ENCODE results near the gene FOXN1. TPM values are rescaled to one million over a fixed set of nuclear protein-coding genes. Genes with fewer than 3 reads are reported as not detected.

FOXN1 gene
- polyA plus RNA-seq, 1 of the 3 experiments (the other 2 are of a cell fraction): not detected

DNA sequence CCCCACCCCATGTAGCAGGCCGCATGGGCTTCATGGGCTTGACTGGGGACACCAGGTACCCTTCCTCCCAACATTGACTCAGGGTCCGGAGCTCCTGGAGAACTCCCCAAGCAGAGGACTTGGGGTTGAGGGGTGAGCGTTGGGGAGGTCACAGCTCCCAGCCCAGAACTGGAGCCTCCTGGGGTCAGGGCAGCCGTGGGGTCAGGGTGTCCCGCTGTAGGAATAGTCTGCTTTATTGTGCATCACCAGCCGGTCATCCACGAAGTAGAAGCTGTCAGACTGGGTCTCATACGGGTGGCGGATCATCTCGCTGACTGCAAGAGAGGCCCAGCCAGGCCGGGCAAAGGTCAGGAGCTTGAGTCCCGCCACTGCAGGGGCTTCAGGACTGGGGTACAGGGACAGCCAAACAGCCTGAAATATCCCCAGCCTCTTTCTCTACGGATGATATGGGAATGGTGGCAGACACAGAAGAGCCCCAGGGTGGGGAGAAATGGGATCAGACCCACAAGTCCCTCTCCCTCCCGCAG lies 41.0 kb downstream of the FOXN1 start (continued):
- TF ChIP-seq, protein P1, sequence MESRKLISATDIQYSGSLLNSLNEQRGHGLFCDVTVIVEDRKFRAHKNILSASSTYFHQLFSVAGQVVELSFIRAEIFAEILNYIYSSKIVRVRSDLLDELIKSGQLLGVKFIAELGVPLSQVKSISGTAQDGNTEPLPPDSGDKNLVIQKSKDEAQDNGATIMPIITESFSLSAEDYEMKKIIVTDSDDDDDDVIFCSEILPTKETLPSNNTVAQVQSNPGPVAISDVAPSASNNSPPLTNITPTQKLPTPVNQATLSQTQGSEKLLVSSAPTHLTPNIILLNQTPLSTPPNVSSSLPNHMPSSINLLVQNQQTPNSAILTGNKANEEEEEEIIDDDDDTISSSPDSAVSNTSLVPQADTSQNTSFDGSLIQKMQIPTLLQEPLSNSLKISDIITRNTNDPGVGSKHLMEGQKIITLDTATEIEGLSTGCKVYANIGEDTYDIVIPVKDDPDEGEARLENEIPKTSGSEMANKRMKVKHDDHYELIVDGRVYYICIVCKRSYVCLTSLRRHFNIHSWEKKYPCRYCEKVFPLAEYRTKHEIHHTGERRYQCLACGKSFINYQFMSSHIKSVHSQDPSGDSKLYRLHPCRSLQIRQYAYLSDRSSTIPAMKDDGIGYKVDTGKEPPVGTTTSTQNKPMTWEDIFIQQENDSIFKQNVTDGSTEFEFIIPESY (IDR thresholded peaks at IDR 0.05; ENCODE audit: borderline replicate concordance, low read depth): no peak

DNA sequence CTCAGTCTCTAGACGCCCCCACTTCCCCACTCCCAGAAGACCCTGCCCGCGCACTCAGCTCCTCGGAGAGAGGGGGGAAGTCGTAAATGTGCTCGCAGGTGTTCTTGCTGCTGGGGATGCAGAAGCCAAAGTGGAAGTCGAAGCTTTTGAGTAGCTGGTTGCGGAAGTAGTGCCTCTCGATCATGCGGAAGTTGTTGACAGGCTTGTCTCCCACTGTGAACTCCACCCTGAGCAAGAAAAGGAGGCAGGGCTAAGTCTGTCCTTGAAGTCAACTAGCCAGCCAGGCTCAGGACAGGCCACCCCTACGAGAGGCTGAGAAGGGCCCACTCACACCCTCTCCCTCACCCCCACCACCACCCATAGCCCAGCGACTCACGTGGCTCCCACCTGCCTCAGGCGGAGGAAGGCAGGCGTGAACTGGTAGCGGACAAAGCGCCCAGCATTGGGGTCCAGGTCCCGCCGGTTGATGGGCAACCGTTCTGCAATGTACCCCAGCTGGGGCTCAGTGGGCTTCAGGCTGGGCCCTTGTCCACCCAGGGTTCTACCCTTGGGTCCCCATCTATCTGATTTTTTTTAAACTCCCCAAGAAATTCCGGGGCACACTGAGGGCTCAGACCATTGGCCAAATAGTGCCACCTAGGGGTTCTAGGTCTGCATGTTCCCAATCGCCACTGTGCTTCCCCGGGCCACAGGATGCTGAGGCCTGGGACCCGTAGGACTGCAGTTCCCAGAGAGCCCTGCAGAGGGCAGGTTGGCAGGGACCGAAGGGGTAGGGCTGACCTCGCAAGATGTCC lies 41.7 kb downstream of the FOXN1 start:
- Histone ChIP-seq H3K27me3 (ENCODE audit: insufficient read depth) (no peaks in the 10 kb centered on the region), H3K9ac (no peak overlapping the region), H2AFZ (ENCODE audit: low read depth) (no peak overlapping the region), H3K36me3 (replicated peaks in 1 of 2; ENCODE audit: control insufficient read depth in 1 of 2, insufficient read depth in 2 of 2, low read length in 1 of 2) (peaks cover 0 to 17% of the 10 kb centered on the region in 2 experiments), H4K20me1 (ENCODE audit: insufficient read depth) (peaks cover 15% of the 10 kb centered on the region), H3K79me2 (ENCODE audit: insufficient read depth) (peaks cover 16% of the 10 kb centered on the region), H3K9me2 (no peaks in the 10 kb centered on the region), H3K9me3 (no peaks in the 10 kb centered on the region), H3K27ac (ENCODE audit: low read depth in 2 of 2, low read length in 1 of 2) (no peak overlapping the region), H3F3A (replicated peaks; ENCODE audit: insufficient read depth) (peaks cover under 1% of the 10 kb centered on the region), H3K4me1 (ENCODE audit: control insufficient read depth in 1 of 2, insufficient read depth in 2 of 2, low read depth in 1 of 2, low read length in 1 of 2) (peaks cover 2 to 30% of the 10 kb centered on the region in 2 experiments; a peak in 2 of 4 replicates), H3K4me3 (ENCODE audit: low read depth in 2 of 2, low read length in 1 of 2) (peak overlapping the region in 1 of 2 experiments; percentile 49; a peak in 1 of 4 replicates), H3K4me2 (no peak overlapping the region)
- peak; percentile 92 for DNase-seq
- ChIA-PET CTCF (interaction anchor here (0.6 to 7.0 kb wide), 39 partner anchors 8 to 178 kb away, joined by 3 to 87 read pairs (median 5); partner anchors contain the start of genes FOXN1, PIGS, RSKR and SDF2), POLR2A (interaction anchor here (0.9 kb wide), 1 partner anchor 50 kb away, joined by 3 read pairs; no protein-coding TSS in a partner anchor)
- WGBS (ENCODE audit: low lambda C conversion rate): 72% methylated on average over 24 of the region's 26 CpGs
- TF ChIP-seq RCOR1 (IDR thresholded peaks at IDR 0.05; ENCODE audit: low read length) (no peak), POLR2AphosphoS5 (IDR thresholded peaks at IDR 0.05; ENCODE audit: low read depth, low read length) (no peak), RAD21 (IDR thresholded peaks at IDR 0.05; ENCODE audit: low read length) (peak; percentile 64), FOSL2 (IDR thresholded peaks at IDR 0.05; ENCODE audit: borderline replicate concordance, low read depth) (no peak), ELF1 (IDR thresholded peaks at IDR 0.05) (no peak), SMC3 (IDR thresholded peaks at IDR 0.05; ENCODE audit: low read depth, low read length) (peak; percentile 70), NRF1 (IDR thresholded peaks at IDR 0.05; ENCODE audit: low read depth, low read length) (no peak), TEAD4 (IDR thresholded peaks at IDR 0.05; ENCODE audit: borderline replicate concordance, insufficient read depth) (no peak), GATA2 (CRISPR knock-in tag; IDR thresholded peaks at IDR 0.05) (no peak), EP300 (IDR thresholded peaks at IDR 0.05; ENCODE audit: borderline replicate concordance in 1 of 2, low read depth in 1 of 2, low read length in 1 of 2) (no peak), TAF1 (IDR thresholded peaks at IDR 0.05; ENCODE audit: borderline replicate concordance, low read depth, low read length) (no peak), MXI1 (IDR thresholded peaks at IDR 0.05; ENCODE audit: low read depth, low read length) (no peak), RXRA (IDR thresholded peaks at IDR 0.05; ENCODE audit: borderline replicate concordance, low read depth) (no peak), FOXM1 (IDR thresholded peaks at IDR 0.05; ENCODE audit: low read depth) (no peak)
- TF ChIP-seq, protein P2, sequence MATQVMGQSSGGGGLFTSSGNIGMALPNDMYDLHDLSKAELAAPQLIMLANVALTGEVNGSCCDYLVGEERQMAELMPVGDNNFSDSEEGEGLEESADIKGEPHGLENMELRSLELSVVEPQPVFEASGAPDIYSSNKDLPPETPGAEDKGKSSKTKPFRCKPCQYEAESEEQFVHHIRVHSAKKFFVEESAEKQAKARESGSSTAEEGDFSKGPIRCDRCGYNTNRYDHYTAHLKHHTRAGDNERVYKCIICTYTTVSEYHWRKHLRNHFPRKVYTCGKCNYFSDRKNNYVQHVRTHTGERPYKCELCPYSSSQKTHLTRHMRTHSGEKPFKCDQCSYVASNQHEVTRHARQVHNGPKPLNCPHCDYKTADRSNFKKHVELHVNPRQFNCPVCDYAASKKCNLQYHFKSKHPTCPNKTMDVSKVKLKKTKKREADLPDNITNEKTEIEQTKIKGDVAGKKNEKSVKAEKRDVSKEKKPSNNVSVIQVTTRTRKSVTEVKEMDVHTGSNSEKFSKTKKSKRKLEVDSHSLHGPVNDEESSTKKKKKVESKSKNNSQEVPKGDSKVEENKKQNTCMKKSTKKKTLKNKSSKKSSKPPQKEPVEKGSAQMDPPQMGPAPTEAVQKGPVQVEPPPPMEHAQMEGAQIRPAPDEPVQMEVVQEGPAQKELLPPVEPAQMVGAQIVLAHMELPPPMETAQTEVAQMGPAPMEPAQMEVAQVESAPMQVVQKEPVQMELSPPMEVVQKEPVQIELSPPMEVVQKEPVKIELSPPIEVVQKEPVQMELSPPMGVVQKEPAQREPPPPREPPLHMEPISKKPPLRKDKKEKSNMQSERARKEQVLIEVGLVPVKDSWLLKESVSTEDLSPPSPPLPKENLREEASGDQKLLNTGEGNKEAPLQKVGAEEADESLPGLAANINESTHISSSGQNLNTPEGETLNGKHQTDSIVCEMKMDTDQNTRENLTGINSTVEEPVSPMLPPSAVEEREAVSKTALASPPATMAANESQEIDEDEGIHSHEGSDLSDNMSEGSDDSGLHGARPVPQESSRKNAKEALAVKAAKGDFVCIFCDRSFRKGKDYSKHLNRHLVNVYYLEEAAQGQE (IDR thresholded peaks at IDR 0.05; ENCODE audit: low read depth, low read length): no peak
- TF ChIP-seq, protein P3, sequence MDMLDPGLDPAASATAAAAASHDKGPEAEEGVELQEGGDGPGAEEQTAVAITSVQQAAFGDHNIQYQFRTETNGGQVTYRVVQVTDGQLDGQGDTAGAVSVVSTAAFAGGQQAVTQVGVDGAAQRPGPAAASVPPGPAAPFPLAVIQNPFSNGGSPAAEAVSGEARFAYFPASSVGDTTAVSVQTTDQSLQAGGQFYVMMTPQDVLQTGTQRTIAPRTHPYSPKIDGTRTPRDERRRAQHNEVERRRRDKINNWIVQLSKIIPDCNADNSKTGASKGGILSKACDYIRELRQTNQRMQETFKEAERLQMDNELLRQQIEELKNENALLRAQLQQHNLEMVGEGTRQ (IDR thresholded peaks at IDR 0.05; ENCODE audit: borderline replicate concordance, low read depth, low read length): no peak
- TF ChIP-seq, protein P4, sequence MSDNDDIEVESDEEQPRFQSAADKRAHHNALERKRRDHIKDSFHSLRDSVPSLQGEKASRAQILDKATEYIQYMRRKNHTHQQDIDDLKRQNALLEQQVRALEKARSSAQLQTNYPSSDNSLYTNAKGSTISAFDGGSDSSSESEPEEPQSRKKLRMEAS (IDR thresholded peaks at IDR 0.05; ENCODE audit: low read depth): no peak
- TF ChIP-seq, protein P5, sequence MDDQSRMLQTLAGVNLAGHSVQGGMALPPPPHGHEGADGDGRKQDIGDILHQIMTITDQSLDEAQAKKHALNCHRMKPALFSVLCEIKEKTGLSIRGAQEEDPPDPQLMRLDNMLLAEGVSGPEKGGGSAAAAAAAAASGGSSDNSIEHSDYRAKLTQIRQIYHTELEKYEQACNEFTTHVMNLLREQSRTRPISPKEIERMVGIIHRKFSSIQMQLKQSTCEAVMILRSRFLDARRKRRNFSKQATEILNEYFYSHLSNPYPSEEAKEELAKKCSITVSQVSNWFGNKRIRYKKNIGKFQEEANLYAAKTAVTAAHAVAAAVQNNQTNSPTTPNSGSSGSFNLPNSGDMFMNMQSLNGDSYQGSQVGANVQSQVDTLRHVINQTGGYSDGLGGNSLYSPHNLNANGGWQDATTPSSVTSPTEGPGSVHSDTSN (IDR thresholded peaks at IDR 0.05): no peak
- TF ChIP-seq, protein P6, sequence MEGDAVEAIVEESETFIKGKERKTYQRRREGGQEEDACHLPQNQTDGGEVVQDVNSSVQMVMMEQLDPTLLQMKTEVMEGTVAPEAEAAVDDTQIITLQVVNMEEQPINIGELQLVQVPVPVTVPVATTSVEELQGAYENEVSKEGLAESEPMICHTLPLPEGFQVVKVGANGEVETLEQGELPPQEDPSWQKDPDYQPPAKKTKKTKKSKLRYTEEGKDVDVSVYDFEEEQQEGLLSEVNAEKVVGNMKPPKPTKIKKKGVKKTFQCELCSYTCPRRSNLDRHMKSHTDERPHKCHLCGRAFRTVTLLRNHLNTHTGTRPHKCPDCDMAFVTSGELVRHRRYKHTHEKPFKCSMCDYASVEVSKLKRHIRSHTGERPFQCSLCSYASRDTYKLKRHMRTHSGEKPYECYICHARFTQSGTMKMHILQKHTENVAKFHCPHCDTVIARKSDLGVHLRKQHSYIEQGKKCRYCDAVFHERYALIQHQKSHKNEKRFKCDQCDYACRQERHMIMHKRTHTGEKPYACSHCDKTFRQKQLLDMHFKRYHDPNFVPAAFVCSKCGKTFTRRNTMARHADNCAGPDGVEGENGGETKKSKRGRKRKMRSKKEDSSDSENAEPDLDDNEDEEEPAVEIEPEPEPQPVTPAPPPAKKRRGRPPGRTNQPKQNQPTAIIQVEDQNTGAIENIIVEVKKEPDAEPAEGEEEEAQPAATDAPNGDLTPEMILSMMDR (IDR thresholded peaks at IDR 0.05): peak; percentile 90
